GM21360 (cell line): ENCODE results near the gene UBR4.

ENCODE experiments used
- ATAC-seq: cut with Tn5 transposase; IDR thresholded peaks from one replicate; pipeline ENCODE4 v1.9.1; 2021; ENCODE audit warnings: mild to moderate bottlenecking, moderate library complexity; ENCODE audit not compliant: unreplicated experiment

The UBR4 gene

DNA sequence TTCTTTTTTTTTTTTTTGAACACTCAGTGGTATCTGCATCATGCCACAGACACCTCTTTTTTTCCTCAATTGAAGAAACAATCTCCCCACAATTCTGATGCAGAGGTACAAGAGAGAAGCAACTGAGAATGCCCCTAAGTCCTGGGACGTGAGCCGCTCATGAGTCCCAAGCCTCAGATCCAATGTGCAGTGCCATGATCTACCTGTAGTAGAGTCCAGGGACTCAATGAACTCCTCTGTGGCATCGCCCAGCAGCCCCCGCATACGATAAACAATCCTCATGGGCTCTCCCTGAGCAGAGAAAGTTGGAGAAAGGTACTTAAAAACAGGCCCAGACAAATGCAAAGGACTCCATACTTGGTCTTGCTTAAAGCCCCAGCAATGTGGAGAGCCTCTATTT is 113.1 kb downstream of the UBR4 start:
- ATAC-seq = no peak

DNA sequence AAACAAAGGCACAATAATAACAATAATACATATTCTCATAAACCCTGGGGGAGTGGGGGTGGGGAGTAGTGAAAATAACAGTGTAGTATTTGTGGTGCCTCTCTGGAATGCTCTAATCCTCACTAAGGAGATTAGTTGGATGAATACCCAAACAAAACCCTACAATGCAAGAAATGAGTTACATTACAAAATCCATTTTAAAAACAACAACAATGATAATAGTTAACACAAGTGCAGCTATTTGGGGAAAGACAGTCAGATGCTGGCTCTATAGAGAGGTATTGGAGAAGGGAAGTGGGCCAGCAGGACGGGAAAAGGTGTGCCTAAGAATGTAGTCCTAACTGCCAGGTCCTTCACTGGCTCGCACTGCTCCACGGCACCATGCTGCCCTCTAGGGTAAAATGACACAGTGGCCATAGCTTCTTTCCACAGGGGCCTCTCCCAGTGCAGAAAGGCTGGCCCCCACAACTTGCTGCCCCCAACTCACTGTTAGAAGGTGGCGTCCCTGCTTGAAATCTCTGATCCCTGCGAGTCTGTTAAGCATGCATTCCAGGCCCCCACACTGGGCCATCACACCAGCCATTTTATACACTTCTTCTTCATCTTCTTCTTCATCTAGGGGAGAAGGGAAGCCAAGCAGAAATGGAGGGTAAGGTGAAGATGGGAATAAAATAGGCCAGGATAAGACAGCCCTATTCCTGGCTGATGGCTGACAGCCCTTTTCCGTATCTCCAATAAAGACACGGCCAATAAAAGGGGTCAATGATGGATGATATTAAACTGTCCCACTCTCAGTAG is 113.8 kb downstream of the UBR4 start:
- no peak for ATAC-seq

DNA sequence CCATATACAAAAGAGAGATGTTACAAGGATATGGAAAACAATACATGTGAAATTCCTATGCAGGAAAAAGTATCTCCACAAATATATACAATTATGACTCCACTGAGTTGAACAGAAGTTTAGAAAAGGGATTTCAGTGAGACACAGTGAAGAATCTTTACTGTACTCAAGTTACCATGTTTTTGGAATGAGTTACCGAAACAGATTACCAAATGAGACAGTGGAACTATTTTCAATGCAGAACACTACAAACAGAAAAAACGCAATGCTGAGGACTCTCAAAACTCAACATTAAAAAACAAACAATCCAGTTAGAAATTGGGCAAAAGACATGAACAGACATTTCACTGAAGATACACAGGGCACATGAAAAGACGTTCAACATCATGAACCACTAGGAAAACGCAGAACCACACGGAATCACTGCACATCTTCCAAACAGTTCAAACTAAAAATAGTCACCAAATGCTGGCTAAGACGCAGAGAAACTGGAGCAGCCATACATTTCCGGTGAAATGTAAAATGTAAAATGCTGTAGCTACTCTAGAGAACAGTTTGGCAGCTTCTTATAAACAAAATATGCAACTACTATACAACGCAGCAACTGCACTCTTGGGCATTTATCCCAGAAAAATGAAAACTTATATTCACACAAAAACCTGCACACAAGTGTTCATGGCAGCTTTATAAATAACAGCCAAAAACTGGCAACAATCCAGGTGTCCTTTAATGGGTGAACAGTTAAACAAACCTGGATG is 118.7 kb downstream of the UBR4 start:
- no peak for ATAC-seq

- no peak for ATAC-seq
These were observed 120.5 kb downstream of the UBR4 start for GRCh38 chr1:19089524-19089923.

- no peak for ATAC-seq
These were observed 121.2 kb downstream of the UBR4 start for GRCh38 chr1:19088717-19089442.

DNA sequence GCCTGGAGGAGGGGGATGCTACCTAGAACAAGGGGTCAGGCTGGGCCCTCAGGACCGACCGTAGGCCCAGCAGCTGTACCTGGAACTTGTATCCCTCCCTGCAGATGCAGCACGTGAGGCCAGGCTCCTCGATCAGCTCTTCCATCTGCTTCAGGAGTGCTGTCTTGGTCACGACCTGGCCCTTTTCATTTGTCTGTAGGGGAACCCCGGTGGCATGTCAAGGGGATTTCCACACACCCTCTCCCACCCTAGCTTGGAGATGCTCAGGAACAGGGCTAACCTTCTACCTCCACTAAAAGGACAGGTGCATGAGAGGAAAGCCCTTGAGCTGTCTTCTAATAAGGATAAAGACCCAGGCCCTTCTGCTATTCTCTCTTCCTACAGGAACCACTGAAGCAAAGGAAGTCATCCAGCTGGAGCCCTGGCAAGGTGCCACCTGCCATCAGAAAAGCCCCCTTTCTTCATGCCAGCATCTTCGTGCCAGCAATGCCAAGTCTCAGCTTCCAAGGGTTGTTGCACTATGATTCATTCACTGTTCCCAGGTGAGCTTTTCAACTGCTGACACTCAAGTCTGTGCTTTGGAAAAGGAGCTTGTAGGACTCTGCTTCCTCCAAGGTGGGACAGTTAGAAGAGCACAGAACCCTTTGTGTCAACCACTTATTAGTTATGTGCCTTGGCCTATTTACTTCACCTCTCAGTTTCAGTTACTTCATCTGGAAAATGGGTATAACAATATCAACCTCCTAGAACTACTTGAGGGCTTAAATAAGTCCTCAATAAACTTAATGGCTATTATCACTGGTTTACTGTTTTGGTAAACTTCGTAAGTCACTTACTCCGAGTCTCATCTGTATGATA is 122.1 kb downstream of the UBR4 start:
- no peak for ATAC-seq

DNA sequence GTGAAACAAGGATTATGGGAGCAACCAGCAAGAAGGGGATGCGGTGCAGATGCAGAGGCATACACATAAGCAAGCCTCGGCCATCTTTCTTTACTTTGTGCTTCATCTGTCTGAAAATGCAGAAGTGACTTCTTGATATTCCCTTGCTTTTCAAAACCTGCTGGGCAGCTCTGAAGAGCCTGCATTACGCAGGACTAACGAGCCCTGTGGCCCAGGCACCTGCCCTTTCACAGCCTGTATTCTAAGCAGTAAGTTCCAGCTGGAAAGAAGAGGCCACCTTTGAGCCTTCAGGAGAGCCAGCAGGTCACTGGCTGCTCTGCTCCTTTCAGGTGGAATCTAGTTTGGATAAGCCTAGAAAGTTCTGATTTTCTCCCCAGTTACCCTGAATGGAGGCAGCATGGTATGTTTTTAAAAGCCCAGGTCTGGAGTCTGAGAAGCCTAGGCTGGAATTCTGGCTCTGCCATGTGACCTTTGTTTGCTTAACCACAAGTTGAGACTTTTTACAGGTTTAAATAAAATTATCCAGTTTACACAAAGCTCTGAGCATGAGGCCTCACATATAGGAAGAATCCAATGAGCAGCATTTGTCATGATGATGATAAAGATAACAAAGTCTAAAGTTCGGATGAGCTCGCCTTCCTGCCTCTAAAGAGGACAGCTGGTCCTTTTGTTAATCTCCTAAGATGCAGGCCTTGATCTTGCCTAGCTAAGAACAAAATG is 122.9 kb downstream of the UBR4 start:
- no peak for ATAC-seq

GRCh38 chr1:19086176-19086875 is 123.7 kb downstream of the UBR4 start:
- no peak for ATAC-seq

DNA sequence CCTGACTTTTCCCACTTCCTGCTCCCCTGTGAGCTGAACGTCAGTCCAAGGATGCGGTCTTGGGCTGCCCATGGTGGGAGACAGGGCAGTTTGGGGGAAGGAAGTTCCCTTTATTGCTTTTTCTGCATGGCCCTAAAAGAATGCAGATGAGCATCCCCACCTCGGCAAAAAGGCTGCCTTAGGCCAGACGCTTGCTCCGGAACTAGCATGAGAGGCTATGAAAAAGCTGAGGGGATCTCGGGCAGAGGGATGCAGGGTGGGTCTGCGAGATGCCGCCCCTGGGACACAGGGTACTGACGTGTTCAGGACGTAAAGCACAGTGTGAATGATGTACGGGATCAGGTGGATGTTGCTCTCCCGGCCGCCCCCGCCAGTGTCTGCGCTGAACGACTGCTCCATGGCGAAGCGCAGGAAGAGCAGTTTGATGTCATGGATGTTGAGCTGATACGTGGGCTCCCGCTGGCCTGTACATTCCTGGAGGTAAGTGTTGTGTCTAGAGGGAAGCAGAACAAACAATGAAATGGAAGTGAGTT is 125.8 kb downstream of the UBR4 start:
- no peak for ATAC-seq

GRCh38 chr1:19083081-19083480 is 127.0 kb downstream of the UBR4 start:
- ATAC-seq = no peak

DNA sequence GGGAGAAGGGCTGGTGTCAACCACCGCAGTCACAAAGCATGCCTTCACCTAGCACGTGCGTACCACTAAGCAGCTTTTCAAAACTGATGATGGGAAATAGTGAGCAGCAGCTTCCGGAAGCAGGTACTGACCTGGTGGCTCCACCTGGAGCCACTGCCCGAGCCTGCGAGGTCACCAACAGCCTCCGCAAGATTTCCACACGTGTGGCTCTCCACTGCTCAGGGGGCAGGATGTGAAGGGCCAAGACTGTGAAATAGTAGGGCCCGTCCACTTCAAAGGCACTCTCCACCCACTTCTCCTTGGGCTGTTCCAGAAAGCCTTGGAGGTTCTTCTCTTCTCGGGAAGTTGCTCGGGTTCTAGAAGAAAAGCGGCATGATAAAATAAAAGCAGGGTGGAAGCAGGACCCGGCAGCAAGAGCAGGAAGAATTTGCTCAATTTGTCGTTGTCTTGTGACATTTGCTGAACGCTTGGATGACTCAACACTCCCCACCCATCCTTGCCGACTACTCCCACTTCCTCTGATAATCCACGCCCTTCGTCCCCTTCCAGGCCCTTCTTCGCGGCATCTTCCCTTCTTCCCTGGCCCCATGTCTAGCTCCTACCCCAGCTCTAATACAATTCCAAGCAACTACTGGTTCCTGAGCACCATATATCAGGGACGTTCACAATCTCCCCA is 128.7 kb downstream of the UBR4 start:
- ATAC-seq = no peak

DNA sequence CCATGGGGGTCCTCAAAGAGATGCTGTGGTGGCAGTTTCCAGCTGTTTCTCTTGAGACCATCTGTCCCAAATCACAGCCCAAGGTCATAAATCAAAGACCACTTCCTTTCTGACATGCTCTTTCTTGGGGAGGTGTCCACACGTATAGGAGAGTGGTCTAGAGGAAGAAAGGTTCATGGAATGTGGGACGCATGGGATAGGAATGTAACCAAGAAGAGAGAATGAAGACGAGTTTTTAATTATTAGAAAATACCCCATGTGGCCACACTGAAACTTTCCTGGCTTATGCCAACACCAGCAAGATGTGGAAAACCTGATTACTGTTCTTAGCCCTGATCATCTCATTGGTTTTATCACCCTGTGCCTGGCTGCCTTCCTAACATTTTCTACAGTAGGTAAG is 129.3 kb downstream of the UBR4 start:
- ATAC-seq = no peak

GRCh38 chr1:19079541-19080472 is 130.3 kb downstream of the UBR4 start:
- no peak for ATAC-seq

- no peak for ATAC-seq
These were observed 131.5 kb downstream of the UBR4 start for GRCh38 chr1:19078536-19078935.

DNA sequence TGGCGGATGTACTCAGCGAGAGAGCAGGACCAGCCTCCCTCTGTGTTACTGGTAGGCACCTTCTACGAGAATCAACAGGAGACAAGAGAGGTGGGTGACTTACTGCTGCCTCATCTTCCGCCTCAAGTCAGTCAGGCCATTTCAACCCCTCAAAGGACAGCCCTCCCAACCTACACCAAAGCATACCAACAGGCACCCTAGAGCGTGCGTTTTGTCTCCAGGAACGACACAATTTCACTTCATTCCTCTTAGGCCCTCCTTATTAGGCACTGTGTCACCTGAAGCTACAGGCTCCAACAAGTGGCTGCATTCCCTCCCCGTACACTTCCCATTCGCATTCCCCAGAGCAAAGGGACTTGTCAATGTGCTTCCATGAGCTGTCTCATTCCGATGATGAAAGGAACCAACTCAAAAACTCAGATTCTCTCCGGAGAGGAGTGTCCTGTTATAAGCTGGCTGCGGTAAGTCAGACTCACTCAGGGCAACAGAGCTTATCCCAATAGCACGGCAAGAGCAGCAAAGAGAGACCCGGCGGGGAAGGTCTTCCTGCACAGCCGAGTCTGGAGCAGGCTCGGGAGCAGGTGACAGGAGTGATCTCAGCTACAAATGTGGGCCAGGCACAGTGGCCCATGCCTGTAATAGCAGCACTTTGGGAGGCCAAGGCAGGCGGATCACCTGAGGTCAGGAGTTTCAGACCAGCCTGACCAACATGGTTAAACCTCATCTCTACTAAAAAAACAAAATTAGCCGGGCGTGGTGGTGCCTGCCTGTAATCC is 133.0 kb downstream of the UBR4 start:
- no peak for ATAC-seq

DNA sequence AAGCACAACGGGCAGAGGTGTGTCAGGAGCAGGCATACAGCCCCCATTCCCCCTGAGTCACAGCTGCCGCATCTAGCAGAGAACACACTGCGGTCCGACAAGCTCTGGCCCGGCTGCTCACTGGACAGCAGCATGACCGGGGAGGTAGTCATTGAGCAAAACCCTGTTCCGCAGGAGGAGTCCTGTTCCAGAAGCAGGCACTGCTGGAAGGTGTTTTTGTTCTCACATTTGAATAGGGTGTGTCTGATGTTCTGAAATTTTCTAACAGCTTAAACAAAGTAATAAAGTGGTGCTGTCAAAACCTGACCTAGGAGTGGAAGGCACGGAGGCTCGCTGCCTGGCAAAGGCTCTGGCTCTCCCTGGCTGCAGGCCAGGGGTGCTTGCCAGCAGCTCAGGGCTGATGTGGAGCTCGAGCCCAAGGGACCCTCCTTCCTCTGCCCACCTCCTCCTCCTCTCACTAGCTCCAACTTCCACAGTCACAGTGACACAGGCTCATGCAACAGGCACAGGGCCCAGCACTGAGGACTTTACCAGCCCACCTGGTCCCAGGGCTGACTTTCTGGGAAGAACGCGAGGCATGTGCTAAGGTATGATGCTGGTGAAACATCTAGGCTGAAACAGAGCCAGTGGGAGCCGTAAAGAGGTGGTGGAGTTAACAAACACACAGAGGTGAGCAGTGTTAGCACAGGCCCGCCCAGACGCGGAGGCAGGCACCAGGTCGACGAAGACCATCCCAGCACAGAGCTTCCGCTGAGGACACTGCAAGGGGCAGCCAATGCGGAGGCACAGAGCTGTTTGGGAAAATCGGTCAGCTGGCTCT is 135.0 kb downstream of the UBR4 start:
- ATAC-seq = no peak
